Measurements from ENCODE around the gene MBD6. TPM values are rescaled to one million over a fixed set of nuclear protein-coding genes. Genes with fewer than 3 reads are reported as not detected.

Gene MBD6
- polyA plus RNA-seq, 1 donor (not counting 4 experiments of a cell fraction or from before 2014, with no cell fraction given) = 1.8 TPM

GRCh38 chr12:57479376-57480115 lies 43.1 kb upstream of the MBD6 start, which contains the start of gene ARHGAP9:
ARHGAP9 (minus strand) TSS chr12:57479866; CDS start chr12:57479406, 460 bp downstream.
- no peaks in the 10 kb centered on the region for H3K79me2 ChIP-seq (ENCODE audit: control insufficient read depth, insufficient read depth, low read length)
- TF ChIP-seq CTCF (optimal IDR thresholded peaks at IDR 0.05 in 1 of 3, IDR thresholded peaks at IDR 0.05 in 1 of 3, conservative IDR thresholded peaks at IDR 0.05 in 1 of 3; ENCODE audit: extremely low read depth in 1 of 3, insufficient read depth in 2 of 3, low read length in 3 of 3) (no peak), EZH2 (IDR thresholded peaks at IDR 0.05; ENCODE audit: low read length) (no peak)
- peaks cover 51% of the 10 kb centered on the region for H3K27me3 ChIP-seq (ENCODE audit: control insufficient read depth, extremely low read depth, insufficient read depth, low read length)
- H3K9me3 ChIP-seq (ENCODE audit: control insufficient read depth, low read depth, low read length) = no peaks in the 10 kb centered on the region
- no peak within 1 kb of the TSS for H3K9ac ChIP-seq (ENCODE audit: control insufficient read depth, extremely low read depth, insufficient read depth, low read length)
- no peaks in the 10 kb centered on the region for H3K9me1 ChIP-seq (ENCODE audit: control insufficient read depth, extremely low read depth, insufficient read depth, low read length)
- no peak within 1 kb of the TSS for H2AFZ ChIP-seq (ENCODE audit: control insufficient read depth, low read length)
- no peak within 1 kb of the TSS for H3K4me3 ChIP-seq (ENCODE audit: control insufficient read depth in 2 of 3, extremely low read depth in 1 of 3, insufficient read depth in 2 of 3, low read depth in 1 of 3, low read length in 3 of 3)
- H3K27ac ChIP-seq (ENCODE audit: control insufficient read depth, insufficient read depth, low read length) = no peak within 1 kb of the TSS
- H4K20me1 ChIP-seq (ENCODE audit: control insufficient read depth, extremely low read depth, insufficient read depth, low read length) = no peaks in the 10 kb centered on the region
- dilution Hi-C loops (cut with MboI; ENCODE audit: extremely low pct_ligation_motif_present, low sequenced_read_pairs) = no loop called here
- H3K36me3 ChIP-seq (ENCODE audit: control insufficient read depth in 2 of 2, extremely low read depth in 1 of 2, insufficient read depth in 2 of 2, low read length in 2 of 2) = no peaks in the 10 kb centered on the region
- DNase-seq (ENCODE audit: low read depth, low spot score) (no peak), FAIRE-seq (no peak)
- no peak within 1 kb of the TSS for H3K4me2 ChIP-seq (ENCODE audit: control insufficient read depth, extremely low read depth, insufficient read depth, low read depth, low read length)
- H3K4me1 ChIP-seq (ENCODE audit: control insufficient read depth, extremely low read depth, insufficient read depth, low read length) = peaks cover 3% of the 10 kb centered on the region

- H3K9me3 ChIP-seq (ENCODE audit: control insufficient read depth, low read depth, low read length) = no peaks in the 10 kb centered on the region
- TF ChIP-seq CTCF (optimal IDR thresholded peaks at IDR 0.05 in 1 of 3, IDR thresholded peaks at IDR 0.05 in 1 of 3, conservative IDR thresholded peaks at IDR 0.05 in 1 of 3; ENCODE audit: extremely low read depth in 1 of 3, insufficient read depth in 2 of 3, low read length in 3 of 3) (no peak), EZH2 (IDR thresholded peaks at IDR 0.05; ENCODE audit: low read length) (no peak)
- H3K79me2 ChIP-seq (ENCODE audit: control insufficient read depth, insufficient read depth, low read length) = no peaks in the 10 kb centered on the region
- no peaks in the 10 kb centered on the region for H3K9me1 ChIP-seq (ENCODE audit: control insufficient read depth, extremely low read depth, insufficient read depth, low read length)
- H3K27me3 ChIP-seq (ENCODE audit: control insufficient read depth, extremely low read depth, insufficient read depth, low read length) = peaks cover 30% of the 10 kb centered on the region
- H3K4me3 ChIP-seq (ENCODE audit: control insufficient read depth in 2 of 3, extremely low read depth in 1 of 3, insufficient read depth in 2 of 3, low read depth in 1 of 3, low read length in 3 of 3) = no peak overlapping the region
- no peak overlapping the region for H2AFZ ChIP-seq (ENCODE audit: control insufficient read depth, low read length)
- no peaks in the 10 kb centered on the region for H3K4me1 ChIP-seq (ENCODE audit: control insufficient read depth, extremely low read depth, insufficient read depth, low read length)
- no peak overlapping the region for H3K27ac ChIP-seq (ENCODE audit: control insufficient read depth, insufficient read depth, low read length)
- dilution Hi-C loops (cut with MboI; ENCODE audit: extremely low pct_ligation_motif_present, low sequenced_read_pairs) = no loop called here
- no peaks in the 10 kb centered on the region for H4K20me1 ChIP-seq (ENCODE audit: control insufficient read depth, extremely low read depth, insufficient read depth, low read length)
- H3K36me3 ChIP-seq (ENCODE audit: control insufficient read depth in 2 of 2, extremely low read depth in 1 of 2, insufficient read depth in 2 of 2, low read length in 2 of 2) = no peaks in the 10 kb centered on the region
- no peak for FAIRE-seq
- no peak for DNase-seq (ENCODE audit: low read depth, low spot score)
- no peak overlapping the region for H3K9ac ChIP-seq (ENCODE audit: control insufficient read depth, extremely low read depth, insufficient read depth, low read length)
- H3K4me2 ChIP-seq (ENCODE audit: control insufficient read depth, extremely low read depth, insufficient read depth, low read depth, low read length) = no peak overlapping the region
These were observed 41.0 kb upstream of the MBD6 start for GRCh38 chr12:57481671-57482070.

Measured in keratinocyte (primary cell).